Measurements from ENCODE around the gene HIVEP1. TPM values are rescaled to one million over a fixed set of nuclear protein-coding genes. Genes with fewer than 3 reads are reported as not detected.

HIVEP1 gene
- total RNA-seq, 1 donor from 2014 or later, result 35.7 TPM

GRCh38 chr6:12110523-12111362 lies 98.6 kb downstream of the HIVEP1 start:
- no peaks in the 10 kb centered on the region for H3K27me3 Mint-ChIP-seq
- H3K4me1 Mint-ChIP-seq (ENCODE audit: low read depth), result no peaks in the 10 kb centered on the region
- no peak for DNase-seq (ENCODE audit: low spot score, unreplicated experiment)
- H3K36me3 Mint-ChIP-seq (ENCODE audit: insufficient read depth), result peaks cover 17% of the 10 kb centered on the region
- no peak overlapping the region for H3K27ac Mint-ChIP-seq
- no peak overlapping the region for H3K4me3 Mint-ChIP-seq (ENCODE audit: low read depth)
- TF ChIP-seq CTCF (IDR thresholded peaks at IDR 0.05; ENCODE audit: unreplicated experiment), result no peak
- peaks cover 3% of the 10 kb centered on the region for H3K9me3 Mint-ChIP-seq (ENCODE audit: low read depth)

- Mint-ChIP-seq H3K9me3 (ENCODE audit: low read depth) (peaks cover 3% of the 10 kb centered on the region), H3K27me3 (no peaks in the 10 kb centered on the region), H3K4me1 (ENCODE audit: low read depth) (no peaks in the 10 kb centered on the region), H3K36me3 (ENCODE audit: insufficient read depth) (peaks cover 21% of the 10 kb centered on the region), H3K4me3 (ENCODE audit: low read depth) (no peak overlapping the region), H3K27ac (no peak overlapping the region)
- no peak for DNase-seq (ENCODE audit: low spot score, unreplicated experiment)
- TF ChIP-seq CTCF (IDR thresholded peaks at IDR 0.05; ENCODE audit: unreplicated experiment), result no peak
Observed at GRCh38 chr6:12111363-12111670, 99.2 kb downstream of the HIVEP1 start.

- H3K4me3 Mint-ChIP-seq (ENCODE audit: low read depth), result no peak overlapping the region
- peaks cover 18% of the 10 kb centered on the region for H3K36me3 Mint-ChIP-seq (ENCODE audit: insufficient read depth)
- H3K4me1 Mint-ChIP-seq (ENCODE audit: low read depth), result no peaks in the 10 kb centered on the region
- no peak overlapping the region for H3K27ac Mint-ChIP-seq
- H3K27me3 Mint-ChIP-seq, result no peaks in the 10 kb centered on the region
- no peak for TF ChIP-seq CTCF (IDR thresholded peaks at IDR 0.05; ENCODE audit: unreplicated experiment)
- peaks cover 8% of the 10 kb centered on the region for H3K9me3 Mint-ChIP-seq (ENCODE audit: low read depth)
- no peak for DNase-seq (ENCODE audit: low spot score, unreplicated experiment)
Observed at GRCh38 chr6:12112540-12113189, 100.6 kb downstream of the HIVEP1 start.

- peaks cover 16% of the 10 kb centered on the region for H3K36me3 Mint-ChIP-seq (ENCODE audit: insufficient read depth)
- H3K4me3 Mint-ChIP-seq (ENCODE audit: low read depth), result no peak overlapping the region
- H3K4me1 Mint-ChIP-seq (ENCODE audit: low read depth), result no peaks in the 10 kb centered on the region
- no peak for DNase-seq (ENCODE audit: low spot score, unreplicated experiment)
- TF ChIP-seq CTCF (IDR thresholded peaks at IDR 0.05; ENCODE audit: unreplicated experiment), result no peak
- H3K9me3 Mint-ChIP-seq (ENCODE audit: low read depth), result peaks cover 8% of the 10 kb centered on the region
- H3K27me3 Mint-ChIP-seq, result no peaks in the 10 kb centered on the region
- H3K27ac Mint-ChIP-seq, result peak overlapping the region; percentile 33
Observed at GRCh38 chr6:12113190-12113577, 101.1 kb downstream of the HIVEP1 start.

GRCh38 chr6:12114055-12114503 lies 102.0 kb downstream of the HIVEP1 start:
- Mint-ChIP-seq H3K27me3 (no peaks in the 10 kb centered on the region), H3K4me1 (ENCODE audit: low read depth) (peaks cover 3% of the 10 kb centered on the region), H3K27ac (peak overlapping the region; percentile 13), H3K4me3 (ENCODE audit: low read depth) (no peak overlapping the region), H3K9me3 (ENCODE audit: low read depth) (peaks cover 8% of the 10 kb centered on the region), H3K36me3 (ENCODE audit: insufficient read depth) (peaks cover 19% of the 10 kb centered on the region)
- TF ChIP-seq CTCF (IDR thresholded peaks at IDR 0.05; ENCODE audit: unreplicated experiment), result no peak
- no peak for DNase-seq (ENCODE audit: low spot score, unreplicated experiment)
